Measurements from ENCODE around the gene ANKS3.

ANKS3 gene

GRCh38 chr16:4666537-4667202 is 67.4 kb downstream of the ANKS3 start:
- no peak for DNase-seq (ENCODE audit: low read depth)

DNA sequence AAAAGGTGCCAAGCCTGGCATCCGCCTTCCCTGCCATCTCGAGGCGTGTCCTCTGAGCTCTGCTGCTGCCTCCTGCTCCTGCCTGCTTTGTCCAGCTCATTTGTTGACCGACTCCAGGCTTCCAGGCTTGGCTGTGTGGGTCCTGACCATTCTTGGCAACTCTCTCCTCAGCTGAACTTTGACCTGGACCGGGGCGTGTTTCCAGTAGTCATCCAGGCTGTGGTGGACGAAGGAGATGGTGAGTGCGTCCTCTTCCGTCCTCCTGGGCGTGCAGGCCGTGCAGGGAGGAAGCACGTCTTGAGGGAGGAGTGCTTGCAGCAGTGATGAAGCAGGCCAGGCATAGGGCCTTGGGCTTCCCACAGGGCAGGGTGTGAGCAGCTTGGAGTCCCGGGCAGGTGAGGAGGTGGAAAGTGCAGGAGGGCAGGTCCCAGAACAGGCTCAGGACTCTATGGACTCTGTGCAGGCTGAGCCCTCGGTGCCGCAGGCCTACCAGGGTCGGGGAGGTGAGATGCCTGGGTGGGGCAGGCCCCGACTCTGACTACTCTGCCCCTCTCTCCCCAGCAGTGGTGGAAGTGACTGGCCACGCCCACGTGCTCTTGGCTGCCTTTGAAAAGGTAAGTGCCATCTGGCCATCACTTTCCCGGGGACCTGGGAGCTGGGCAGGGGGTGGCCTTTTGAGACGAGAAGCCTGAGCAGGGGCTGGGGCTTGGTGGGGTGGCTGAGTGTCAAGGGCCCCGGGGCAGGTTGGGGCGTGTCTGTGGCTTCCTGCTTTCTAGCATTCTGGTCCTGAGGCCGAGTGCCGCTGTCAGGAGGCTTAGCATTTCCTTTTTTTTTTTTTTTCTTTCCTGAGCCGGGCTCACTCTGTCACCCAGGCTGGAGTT is 69.3 kb downstream of the ANKS3 start:
- DNase-seq (ENCODE audit: low read depth) = no peak

- no peak for DNase-seq (ENCODE audit: low read depth)
Measured at GRCh38 chr16:4663777-4664465, 70.2 kb downstream of the ANKS3 start.

GRCh38 chr16:4663465-4663776 is 70.7 kb downstream of the ANKS3 start:
- DNase-seq (ENCODE audit: low read depth) = no peak

DNA sequence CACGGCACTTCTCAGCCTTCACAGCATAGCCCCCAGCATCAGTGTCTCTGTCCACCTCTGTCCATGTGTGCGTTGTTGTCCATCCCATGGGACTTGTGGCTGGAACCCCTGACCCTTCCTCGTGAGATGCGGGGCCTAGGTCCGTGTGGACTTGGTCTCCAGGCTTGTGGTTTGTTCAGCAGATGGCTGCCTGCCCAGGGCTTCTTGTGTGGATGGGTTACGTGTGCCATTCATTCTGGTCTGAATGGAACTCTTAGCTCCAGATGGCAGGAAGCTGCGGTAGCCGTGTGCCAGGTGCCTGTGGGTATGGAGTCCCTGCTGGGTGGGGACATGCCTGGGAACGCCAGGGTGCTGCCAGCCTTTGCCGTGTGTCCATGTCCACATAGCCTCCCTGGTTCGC is 72.4 kb downstream of the ANKS3 start:
- DNase-seq (ENCODE audit: low read depth) = no peak

GRCh38 chr16:4660454-4661007 is 73.5 kb downstream of the ANKS3 start:
- peak; percentile 47 for DNase-seq (ENCODE audit: low read depth)

GRCh38 chr16:4659363-4660353 is 74.4 kb downstream of the ANKS3 start:
- no peak for DNase-seq (ENCODE audit: low read depth)

GRCh38 chr16:4656695-4657686 is 77.1 kb downstream of the ANKS3 start:
- no peak for DNase-seq (ENCODE audit: low read depth)

GRCh38 chr16:4656221-4656620 is 77.8 kb downstream of the ANKS3 start:
- DNase-seq (ENCODE audit: low read depth) = no peak

DNA sequence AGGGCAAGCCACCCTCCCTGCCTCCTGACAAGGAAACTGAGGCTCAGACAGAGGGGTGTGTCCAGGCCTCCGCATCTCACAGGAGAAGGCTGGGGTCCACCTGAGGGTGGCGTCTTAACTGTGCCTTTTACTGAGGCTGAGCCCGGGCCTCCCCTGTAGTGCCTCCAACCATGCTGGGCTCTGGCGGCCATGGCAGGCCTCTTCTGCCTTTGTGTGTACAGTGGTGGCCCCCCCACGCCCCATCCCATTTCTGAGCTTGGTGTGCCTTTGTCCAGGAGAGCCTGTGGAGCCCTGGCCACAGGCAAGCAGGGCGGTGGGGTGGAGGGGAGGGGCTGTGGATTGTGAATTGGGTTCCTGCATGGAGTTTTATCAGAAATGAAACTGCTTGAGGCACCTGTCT is 78.3 kb downstream of the ANKS3 start:
- DNase-seq (ENCODE audit: low read depth) = no peak

- no peak for DNase-seq (ENCODE audit: low read depth)
Measured at GRCh38 chr16:4654964-4655590, 79.0 kb downstream of the ANKS3 start.

DNA sequence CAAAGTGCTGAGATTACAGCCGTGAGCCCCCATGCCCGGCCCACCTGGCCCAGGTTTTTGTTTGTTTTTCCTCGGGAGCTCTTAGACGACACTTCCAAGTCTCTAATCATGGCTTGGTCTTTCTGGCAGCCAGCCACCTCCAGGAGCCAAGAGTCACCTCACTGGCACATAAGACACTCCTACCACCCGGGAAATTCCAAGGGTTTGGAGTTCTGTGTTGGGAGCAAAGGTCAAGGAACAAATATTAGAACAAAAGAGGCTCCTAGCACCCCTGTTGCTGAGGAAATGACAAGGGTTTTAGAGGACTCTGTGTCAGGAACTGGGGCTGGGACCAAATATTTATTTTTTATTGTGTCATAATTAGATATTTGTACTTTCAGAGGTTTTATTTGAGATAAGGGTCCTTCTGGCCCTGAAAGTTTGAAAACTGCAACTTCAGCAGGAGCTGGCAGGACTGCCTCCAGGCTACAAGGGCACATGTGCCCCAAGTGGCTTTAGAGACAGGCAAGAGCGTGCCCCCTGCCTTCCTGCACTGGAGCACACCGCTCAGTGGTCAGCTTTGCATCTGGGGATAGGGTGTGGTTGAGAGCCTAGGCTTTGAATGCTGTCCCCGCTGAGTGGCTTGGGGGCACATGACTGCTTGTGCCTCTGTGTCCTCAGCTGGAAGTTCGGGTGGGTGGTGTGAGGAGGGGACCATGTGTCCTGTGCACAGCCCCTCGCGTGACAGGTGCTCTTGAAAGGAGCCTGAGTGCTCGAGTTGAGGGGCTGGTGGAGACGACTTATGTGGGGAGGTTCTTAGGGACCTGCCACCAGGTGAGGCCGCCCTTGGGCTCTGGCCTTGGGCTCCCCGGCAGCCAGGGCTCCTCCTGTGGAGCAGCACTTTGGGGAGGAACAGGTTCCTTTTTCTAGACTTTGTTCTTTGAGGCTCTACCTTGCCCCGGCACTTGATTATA is 79.8 kb downstream of the ANKS3 start:
- no peak for DNase-seq (ENCODE audit: low read depth)

- DNase-seq (ENCODE audit: low read depth) = no peak
Measured at GRCh38 chr16:4652561-4652960, 81.5 kb downstream of the ANKS3 start.

- no peak for DNase-seq (ENCODE audit: low read depth)
Measured at GRCh38 chr16:4651827-4652226, 82.2 kb downstream of the ANKS3 start.

- peak; percentile 65 for DNase-seq (ENCODE audit: low read depth)
Measured at GRCh38 chr16:4650443-4651074, 83.5 kb downstream of the ANKS3 start.

- DNase-seq (ENCODE audit: low read depth) = no peak
Measured at GRCh38 chr16:4649744-4650442, 84.2 kb downstream of the ANKS3 start.

GRCh38 chr16:4648917-4649316 is 85.2 kb downstream of the ANKS3 start:
- no peak for DNase-seq (ENCODE audit: low read depth)

- DNase-seq (ENCODE audit: low read depth) = no peak
Measured at GRCh38 chr16:4647644-4647980, 86.5 kb downstream of the ANKS3 start.

All from ELR (cell line).